Naive thymus-derived CD4-positive, alpha-beta T cell (primary cell): Measurements from ENCODE around the gene DENND4B. TPM values are rescaled to one million over a fixed set of nuclear protein-coding genes. Genes with fewer than 3 reads are reported as not detected.

Experiments
- ATAC-seq: fragments of 150-1000 bp; cut with Tn5 transposase; 2 replicates; pipeline ENCODE4 v1.10.0; 2021; ENCODE audit warnings: mild to moderate bottlenecking, moderate library complexity
- CTCF ChIA-PET: fragments of 350-600 bp; sonication (Branson Sonifier 250); formaldehyde crosslinking; loops from one replicate; lab custom pipeline; 2021; ENCODE audit warnings: antibody characterized with exemption; lab: Charles Lee
- POLR2A ChIA-PET: fragments of 350-600 bp; sonication (Branson Sonifier 250); formaldehyde crosslinking; loops from one replicate; lab custom pipeline; 2021; ENCODE audit warnings: antibody characterized with exemption, inconsistent platforms; lab: Charles Lee
- DNase-seq, 9 donors: peaks; one replicate each; pipeline versions ENCODE4 v3.0.0 to v3.0.0-alpha.2; 2020 to 2022; ENCODE audit warnings: mixed read lengths in 1 of 9
- H3K27ac ChIP-seq: one replicate; pipeline ENCODE4 v1.7.0; 2013; ENCODE audit warnings: mild to moderate bottlenecking, low read depth, low read length, moderate library complexity
- H3K27me3 ChIP-seq, 2 donors: one replicate each; pipeline ENCODE4 v1.7.0; 2013; ENCODE audit warnings: low read length in 2 of 2, mild to moderate bottlenecking in 2 of 2, moderate library complexity in 2 of 2; ENCODE audit not compliant: control insufficient read depth in 2 of 2, insufficient read depth in 2 of 2
- H3K36me3 ChIP-seq, 3 experiments: 1 replicate in 2 of 3; 2 replicates in 1 of 3; pipeline ENCODE4 v1.7.0; 2013; ENCODE audit warnings: low read length in 3 of 3, mild to moderate bottlenecking in 3 of 3, moderate library complexity in 1 of 3; ENCODE audit not compliant: insufficient read depth in 3 of 3, control insufficient read depth in 2 of 3
- H3K4me1 ChIP-seq, 2 donors: one replicate each; pipeline ENCODE4 v1.7.0; 2013; ENCODE audit warnings: low read length in 2 of 2, mild to moderate bottlenecking in 2 of 2, moderate library complexity in 1 of 2; ENCODE audit not compliant: control insufficient read depth in 2 of 2, insufficient read depth in 2 of 2
- H3K4me3 ChIP-seq: 2 replicates; pipeline ENCODE4 v1.7.0; 2013; ENCODE audit warnings: mild to moderate bottlenecking, low read length
- H3K9me3 ChIP-seq, 3 experiments: 1 replicate in 2 of 3; 2 replicates in 1 of 3; pipeline ENCODE4 v1.7.0; 2013; ENCODE audit warnings: low read length in 3 of 3; ENCODE audit not compliant: control insufficient read depth in 2 of 3
- H3K27ac Mint-ChIP-seq, 9 donors: one replicate each; pipeline ENCODE4 v1.8.0; 2020 to 2022; ENCODE audit warnings: mixed read lengths in 9 of 9, mild to moderate bottlenecking in 8 of 9, moderate library complexity in 5 of 9, inconsistent platforms in 2 of 9
- H3K27me3 Mint-ChIP-seq, 5 donors: one replicate each; pipeline ENCODE4 v1.8.0; 2021 to 2022; ENCODE audit warnings: mixed read lengths in 5 of 5, mild to moderate bottlenecking in 1 of 5
- H3K36me3 Mint-ChIP-seq, 5 donors: one replicate each; pipeline ENCODE4 v1.8.0; 2020 to 2022; ENCODE audit warnings: mixed read lengths in 5 of 5, mild to moderate bottlenecking in 3 of 5, inconsistent platforms in 1 of 5
- H3K4me1 Mint-ChIP-seq, 7 donors: one replicate each; pipeline ENCODE4 v1.8.0; 2020 to 2022; ENCODE audit warnings: mixed read lengths in 7 of 7, mild to moderate bottlenecking in 3 of 7, inconsistent platforms in 1 of 7
- H3K4me3 Mint-ChIP-seq, 10 donors: one replicate each; pipeline ENCODE4 v1.8.0; 2020 to 2022; ENCODE audit warnings: mild to moderate bottlenecking in 10 of 10, mixed read lengths in 10 of 10, moderate library complexity in 6 of 10, inconsistent platforms in 2 of 10
- H3K9me3 Mint-ChIP-seq, 11 donors: one replicate each; pipeline ENCODE4 v1.8.0; 2020 to 2022; ENCODE audit warnings: mixed read lengths in 11 of 11, mild to moderate bottlenecking in 4 of 11, inconsistent platforms in 1 of 11, moderate library complexity in 1 of 11
- intact Hi-C, 2 donors: fragments of 100-400 bp; cut with micrococcal nuclease; formaldehyde crosslinking; loops; one replicate each; pipeline ENCODE4 v1.15.1; 2023
- polyA plus RNA-seq, 2 donors: library from polyadenylated mRNA; unstranded; fragments of 300-500 nt; fragmentation: Illumina TruSeq; gene quantifications; one replicate each; pipeline ENCODE4 v1.2.3, GENCODE V29; 2021
- total RNA-seq, 6 experiments: library from RNA in 5 of 6; stranded (reverse) in 5 of 6; gene quantifications; 1 replicate in 5 of 6; 2 replicates in 1 of 6; pipeline ENCODE4 v1.2.3 and lab custom pipeline; 2021 to 2026

DENND4B gene
- total and polyA plus RNA-seq, 7 experiments from 2014 or later = 12.5 to 223 (median 170) TPM

- no peaks in the 10 kb centered on the region for H3K9me3 ChIP-seq
- H3K36me3 ChIP-seq = peaks cover 0 to 31% (median 0%) of the 10 kb centered on the region in 3 experiments
- Mint-ChIP-seq H3K9me3 (peaks cover 0 to 5% (median 0%) of the 10 kb centered on the region in 11 donors), H3K36me3 (peaks cover 0 to 6% (median 0%) of the 10 kb centered on the region in 5 donors), H3K4me3 (no peak overlapping the region), H3K27ac (peak overlapping the region in 2 of 9 donors; percentile 11 to 55), H3K27me3 (peaks cover 0 to 3% (median 0%) of the 10 kb centered on the region in 5 donors), H3K4me1 (peaks cover 11 to 29% (median 23%) of the 10 kb centered on the region in 7 donors)
- H3K4me3 ChIP-seq = no peak overlapping the region
- no peaks in the 10 kb centered on the region for H3K27me3 ChIP-seq
- ATAC-seq = no peak
- no peak for DNase-seq
- POLR2A ChIA-PET = interaction anchor here (0.6 to 8.8 kb wide), 4 partner anchors 16 to 1924 kb away, joined by 3 to 122 read pairs (median 6); partner anchors contain the start of genes DENND4B and RPS27
- intact Hi-C loops = no loop called here
- CTCF ChIA-PET = no interaction called here
- peaks cover 10 to 11% of the 10 kb centered on the region in 2 donors for H3K4me1 ChIP-seq
- H3K27ac ChIP-seq = no peak overlapping the region
Observed at GRCh38 chr1:153926405-153926804, 20.1 kb downstream of the DENND4B start.

GRCh38 chr1:153922972-153923925 lies 23.3 kb downstream of the DENND4B start, which contains the start of gene GATAD2B:
GATAD2B (minus strand) TSS chr1:153922972; CDS start chr1:153828347, 94,625 bp downstream.
- no peaks in the 10 kb centered on the region for H3K9me3 ChIP-seq
- peak within 1 kb of the TSS; percentile 87 for H3K4me3 ChIP-seq
- DNase-seq (peak; percentile 86 to 100 (median 99)), ATAC-seq (peak; percentile 94)
- peaks cover 0 to 3% (median 0%) of the 10 kb centered on the region in 3 experiments for H3K36me3 ChIP-seq
- Mint-ChIP-seq H3K27me3 (peaks cover 0 to 3% (median 0%) of the 10 kb centered on the region in 5 donors), H3K36me3 (peaks cover 0 to 11% (median 0%) of the 10 kb centered on the region in 5 donors), H3K9me3 (peaks cover 0 to 5% (median 0%) of the 10 kb centered on the region in 11 donors), H3K4me1 (peaks cover 31 to 53% (median 44%) of the 10 kb centered on the region in 7 donors), H3K4me3 (peak within 1 kb of the TSS; percentile 83 to 96 (median 94)), H3K27ac (peak within 1 kb of the TSS; percentile 90 to 99 (median 97))
- ChIA-PET CTCF (interaction anchor here (1.1 to 2.7 kb wide), 6 partner anchors 10 to 63 kb away, joined by 3 to 12 read pairs (median 4); partner anchors contain the start of genes DENND4B, JTB and RAB13), POLR2A (interaction anchor here (0.5 to 8.8 kb wide), 29 partner anchors 10 to 574 kb away, joined by 3 to 122 read pairs (median 4); partner anchors contain the start of genes CREB3L4, CRTC2, DENND4B and INTS3)
- H3K4me1 ChIP-seq = peaks cover 35% of the 10 kb centered on the region in 2 donors
- H3K27ac ChIP-seq = peak within 1 kb of the TSS; percentile 97
- intact Hi-C loops = loop anchor here (1.0 to 5.0 kb wide), 23 partner anchors 22 to 1934 kb away; partner anchors contain the start of genes CRTC2 (in 2 of the 2), HAX1 (in 2 of the 2), JTB (in 2 of the 2) and RPS27 (in 2 of the 2)
- H3K27me3 ChIP-seq = no peaks in the 10 kb centered on the region

DNA sequence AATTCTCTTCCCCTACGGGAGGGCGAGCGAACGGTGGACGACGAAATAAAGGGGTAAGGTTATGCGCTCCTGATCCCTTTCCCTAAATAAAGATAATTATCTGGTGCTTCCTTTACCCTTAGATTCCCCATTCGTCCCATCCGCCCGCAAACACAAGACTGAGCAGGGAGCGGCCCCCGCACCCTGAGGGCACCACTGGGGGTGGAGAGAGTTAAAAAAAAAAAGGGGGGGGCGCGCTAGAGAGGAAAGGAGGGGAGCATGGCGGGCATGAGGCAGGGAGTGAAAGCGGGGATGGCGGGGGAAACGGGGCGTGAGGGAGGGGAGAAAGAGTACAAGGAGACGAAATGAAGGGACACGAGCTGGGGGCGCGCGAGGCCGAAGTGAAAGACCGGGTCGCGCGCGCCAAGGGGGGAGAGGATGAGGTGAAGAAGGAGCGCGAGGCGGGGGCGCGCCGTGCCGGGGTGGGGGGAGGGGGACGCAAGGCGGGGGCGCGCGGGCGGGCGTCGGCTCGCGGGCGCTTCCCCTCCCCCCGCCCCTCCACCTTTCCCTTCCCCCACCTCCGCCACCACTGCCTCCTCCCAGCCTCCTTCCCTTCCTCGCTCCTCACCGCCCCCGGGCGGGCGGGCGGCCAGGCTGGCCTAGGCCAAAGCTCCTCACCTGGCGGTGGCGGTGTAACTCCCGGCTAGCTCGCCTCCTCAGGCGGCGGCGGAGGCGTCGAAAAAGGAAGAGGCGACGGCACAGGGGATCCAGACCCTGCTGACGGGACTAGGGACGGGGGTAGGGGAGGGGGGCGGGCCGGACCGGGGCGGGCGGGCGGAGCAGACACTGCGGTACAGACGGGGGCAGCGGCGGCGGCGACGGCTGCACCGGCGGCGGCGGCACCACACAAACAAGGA lies 24.2 kb downstream of the DENND4B start:
- peak overlapping the region; percentile 72 for H3K4me3 ChIP-seq
- peaks cover 0 to 3% (median 0%) of the 10 kb centered on the region in 5 donors for H3K27me3 Mint-ChIP-seq
- H3K9me3 ChIP-seq = no peaks in the 10 kb centered on the region
- peaks cover 35 to 58% (median 49%) of the 10 kb centered on the region in 7 donors for H3K4me1 Mint-ChIP-seq
- peaks cover 40 to 42% of the 10 kb centered on the region in 2 donors for H3K4me1 ChIP-seq
- POLR2A ChIA-PET = interaction anchor here (0.6 to 8.8 kb wide), 33 partner anchors 9 to 1401 kb away, joined by 3 to 122 read pairs (median 4); partner anchors contain the start of genes CREB3L4, CRTC2, DENND4B and INTS3
- DNase-seq (peak in 2 of 9 donors; percentile 57), ATAC-seq (no peak)
- peaks cover 0 to 14% (median 0%) of the 10 kb centered on the region in 5 donors for H3K36me3 Mint-ChIP-seq
- H3K36me3 ChIP-seq = peaks cover 0 to 6% (median 0%) of the 10 kb centered on the region in 3 experiments
- CTCF ChIA-PET = interaction anchor here (0.6 to 2.7 kb wide), 10 partner anchors 9 to 231 kb away, joined by 3 to 12 read pairs (median 4); partner anchors contain the start of genes DENND4B, JTB and RAB13
- peak overlapping the region; percentile 80 for H3K27ac ChIP-seq
- intact Hi-C loops = loop anchor here (2.0 to 5.0 kb wide), 7 partner anchors 35 to 290 kb away; partner anchors contain the start of genes CHTOP (in 1 of the 2), CRTC2 (in 1 of the 2), ILF2 (in 1 of the 2) and JTB (in 1 of the 2)
- H3K9me3 Mint-ChIP-seq = peaks cover 0 to 5% (median 0%) of the 10 kb centered on the region in 11 donors
- H3K27ac Mint-ChIP-seq = peak overlapping the region; percentile 90 to 99 (median 97)
- H3K27me3 ChIP-seq = no peaks in the 10 kb centered on the region
- H3K4me3 Mint-ChIP-seq = peak overlapping the region; percentile 83 to 96 (median 94)

DNA sequence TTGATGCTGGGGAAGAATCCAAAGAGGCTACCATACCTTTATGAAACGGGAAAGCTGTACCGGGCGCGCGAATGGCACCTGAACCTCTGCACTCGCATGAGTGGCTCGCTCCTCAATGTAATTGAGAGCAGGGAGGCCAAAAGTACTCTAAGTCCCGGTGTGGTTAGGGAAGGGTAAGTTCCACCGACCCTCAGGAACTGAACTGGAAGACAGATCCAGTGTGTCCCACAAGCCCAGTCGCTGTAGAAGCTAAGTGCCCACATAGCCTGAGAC lies 24.8 kb downstream of the DENND4B start:
- intact Hi-C loops = loop anchor here (2.0 to 5.0 kb wide), 7 partner anchors 34 to 289 kb away; partner anchors contain the start of genes CHTOP (in 1 of the 2), CRTC2 (in 1 of the 2), ILF2 (in 1 of the 2) and JTB (in 1 of the 2)
- Histone ChIP-seq H3K4me1 (peaks cover 40 to 42% of the 10 kb centered on the region in 2 donors), H3K27ac (peak overlapping the region; percentile 80), H3K9me3 (no peaks in the 10 kb centered on the region), H3K4me3 (peak overlapping the region; percentile 72), H3K36me3 (peaks cover 0 to 6% (median 0%) of the 10 kb centered on the region in 3 experiments), H3K27me3 (no peaks in the 10 kb centered on the region)
- Mint-ChIP-seq H3K27me3 (peaks cover 0 to 3% (median 0%) of the 10 kb centered on the region in 5 donors), H3K27ac (peak overlapping the region; percentile 80 to 99 (median 94)), H3K36me3 (peaks cover 0 to 14% (median 0%) of the 10 kb centered on the region in 5 donors), H3K4me1 (peaks cover 35 to 58% (median 51%) of the 10 kb centered on the region in 7 donors), H3K4me3 (peak overlapping the region; percentile 83 to 96 (median 92)), H3K9me3 (peaks cover 0 to 5% (median 0%) of the 10 kb centered on the region in 11 donors)
- POLR2A ChIA-PET = interaction anchor here (0.6 to 8.8 kb wide), 17 partner anchors 8 to 421 kb away, joined by 3 to 122 read pairs (median 5); partner anchors contain the start of genes CREB3L4, CRTC2, DENND4B and INTS3
- CTCF ChIA-PET = interaction anchor here (0.9 to 2.7 kb wide), 5 partner anchors 24 to 125 kb away, joined by 3 to 12 read pairs (median 4); partner anchors contain the start of genes DENND4B, JTB and RAB13
- peak in 1 of 9 donors; percentile 31 for DNase-seq
- no peak for ATAC-seq

DNA sequence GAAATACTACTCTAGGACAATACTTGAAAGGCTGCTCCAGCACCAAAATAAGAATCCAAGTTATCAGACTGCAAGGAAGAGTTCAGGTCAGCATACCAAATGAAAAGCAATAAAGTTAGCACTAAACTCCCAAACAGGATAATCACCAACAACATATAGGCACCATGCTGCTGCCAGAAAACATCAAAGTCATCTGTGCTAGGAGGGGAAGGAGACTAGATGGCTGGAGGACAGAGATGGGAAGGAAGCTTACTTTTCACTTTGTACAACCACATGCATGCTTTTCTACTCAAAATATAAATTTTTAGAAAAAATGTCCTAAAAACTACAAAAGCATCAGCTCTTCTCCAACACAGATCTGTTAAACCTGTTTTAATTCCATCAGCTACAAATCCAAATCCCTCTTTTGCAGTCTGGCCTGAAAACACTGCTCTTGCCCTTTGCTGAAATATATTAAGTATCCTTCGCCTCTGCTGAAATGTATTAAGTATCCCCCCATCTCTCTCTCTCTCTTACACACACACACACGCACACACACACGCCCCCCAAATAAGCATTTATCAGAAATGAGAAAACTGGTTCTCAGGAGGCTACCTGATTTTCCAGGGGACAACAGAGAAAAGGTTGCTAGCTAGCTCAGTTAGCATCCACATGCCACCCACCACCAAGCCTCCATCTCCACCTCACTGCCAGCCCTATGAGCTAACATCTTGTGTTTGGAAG lies 25.3 kb downstream of the DENND4B start:
- Histone ChIP-seq H3K4me3 (peak overlapping the region; percentile 72), H3K27ac (peak overlapping the region; percentile 80), H3K27me3 (no peaks in the 10 kb centered on the region), H3K4me1 (peaks cover 40 to 42% of the 10 kb centered on the region in 2 donors), H3K36me3 (peaks cover 0 to 6% (median 0%) of the 10 kb centered on the region in 3 experiments), H3K9me3 (no peaks in the 10 kb centered on the region)
- H3K27me3 Mint-ChIP-seq = peaks cover 0 to 3% (median 0%) of the 10 kb centered on the region in 5 donors
- peaks cover 0 to 16% (median 2%) of the 10 kb centered on the region in 5 donors for H3K36me3 Mint-ChIP-seq
- H3K4me3 Mint-ChIP-seq = peak overlapping the region; percentile 83 to 96 (median 92)
- intact Hi-C loops = loop anchor here in 1 of 2 donors (5.0 kb wide), 2 partner anchors 34 to 289 kb away; partner anchors contain the start of gene CHTOP
- H3K4me1 Mint-ChIP-seq = peaks cover 37 to 59% (median 53%) of the 10 kb centered on the region in 7 donors
- ATAC-seq (no peak), DNase-seq (no peak)
- POLR2A ChIA-PET = interaction anchor here (0.6 to 8.8 kb wide), 13 partner anchors 8 to 278 kb away, joined by 3 to 122 read pairs (median 5); partner anchors contain the start of genes CREB3L4, CRTC2, DENND4B and INTS3
- CTCF ChIA-PET = interaction anchor here (0.9 to 2.7 kb wide), 5 partner anchors 25 to 124 kb away, joined by 3 to 12 read pairs (median 4); partner anchors contain the start of genes DENND4B, JTB and RAB13
- H3K27ac Mint-ChIP-seq = peak overlapping the region; percentile 80 to 99 (median 94)
- H3K9me3 Mint-ChIP-seq = peaks cover 0 to 5% (median 0%) of the 10 kb centered on the region in 11 donors
